ENCODE measurements around the gene ERBB4. TPM values are rescaled to one million over a fixed set of nuclear protein-coding genes. Genes with fewer than 3 reads are reported as not detected.

The ERBB4 gene
- total RNA-seq, 1 experiment from 2014 or later: not detected

- peaks cover 5% of the 10 kb centered on the region for H3K4me1 Mint-ChIP-seq (ENCODE audit: insufficient read depth, unreplicated experiment)
- TF ChIP-seq CTCF (IDR thresholded peaks at IDR 0.05; ENCODE audit: unreplicated experiment): no peak
- no peak overlapping the region for H3K4me3 Mint-ChIP-seq (ENCODE audit: unreplicated experiment)
- H3K9me3 Mint-ChIP-seq (ENCODE audit: unreplicated experiment): no peaks in the 10 kb centered on the region
- no TSS peak for BruUV-seq (replicated peaks)
- H3K36me3 Mint-ChIP-seq (ENCODE audit: insufficient read depth, unreplicated experiment): no peaks in the 10 kb centered on the region
- ChIA-PET CTCF (interaction anchor here (1.5 kb wide), 1 partner anchor 26 kb away, joined by 3 read pairs; no protein-coding TSS in a partner anchor), POLR2A (no interaction called here)
- intact Hi-C loops (cut with micrococcal nuclease): no loop called here
- no peak for DNase-seq (ENCODE audit: unreplicated experiment)
- H3K27me3 Mint-ChIP-seq (ENCODE audit: insufficient read depth, unreplicated experiment): peaks cover 12% of the 10 kb centered on the region
- H3K27ac Mint-ChIP-seq (ENCODE audit: low read depth, unreplicated experiment): no peak overlapping the region
These were observed 1210.5 kb downstream of the ERBB4 start for GRCh38 chr2:211328126-211328525.

Small RNAs within 50 kb of the gene (microRNA-seq; reads per million reads assigned to microRNA genes)
- gene MIR548F2: not detected
